HepG2 (cell line): Measurements from ENCODE around the gene CYB5D1. TPM values are rescaled to one million over a fixed set of nuclear protein-coding genes. Genes with fewer than 3 reads are reported as not detected.

ENCODE experiments used
- ATAC-seq: fragments of 200-7000 bp; cut with Tn5 transposase; 3 replicates; pipeline ENCODE4 v1.9.1; 2020; ENCODE audit warnings: mild to moderate bottlenecking, moderate library complexity
- BruUV-seq: library from RNA; stranded (reverse); fragments of 400-500 nt; replicated peaks from 2 replicates; lab custom pipeline; 2021; lab: Mats Ljungman, UMichigan
- CTCF ChIA-PET: fragments of 300-600 bp; formaldehyde crosslinking; extraction: SDS; loops from one replicate; lab custom pipeline; 2021; ENCODE audit warnings: low total read pairs, inconsistent platforms, low intra/inter-chr PET ratio; lab: Yijun Ruan, JAX
- POLR2A ChIA-PET: fragments of 350-600 bp; sonication (Branson Sonifier 250); formaldehyde crosslinking; loops from one replicate; lab custom pipeline; 2020; ENCODE audit warnings: antibody characterized with exemption, inconsistent platforms; lab: Yijun Ruan, JAX
- DNase-seq: peaks from one replicate; pipeline ENCODE4 v3.0.0-alpha.2; 2015; ENCODE audit warnings: low spot score
- FAIRE-seq: peaks from 3 replicates; lab custom pipeline; 2011; peaks lifted over from hg19 to GRCh38; lab: Jason Lieb, UNC
- H2AFZ ChIP-seq: one replicate; pipeline ENCODE4 v1.6.1; 2011; ENCODE audit warnings: low read length, inconsistent platforms
- H3K27ac ChIP-seq: fragments of 300-600 bp; 3 replicates; pipeline ENCODE4 v1.8.0; 2011; ENCODE audit warnings: mixed run types, mild to moderate bottlenecking, mixed read lengths, low read length, inconsistent platforms; ENCODE audit not compliant: insufficient read depth; ENCODE audit errors: extremely low read length
- H3K27me3 ChIP-seq, 2 experiments: fragments of 200-600 bp in 1 of 2; 2 replicates in 1 of 2; 3 replicates in 1 of 2; pipeline versions ENCODE4 v1.6.0 to v1.8.0; 2011; ENCODE audit warnings: low read length in 2 of 2, mild to moderate bottlenecking in 2 of 2, moderate library complexity in 2 of 2, inconsistent platforms in 1 of 2; ENCODE audit not compliant: insufficient read depth in 2 of 2, control insufficient read depth in 1 of 2
- H3K36me3 ChIP-seq, 2 experiments: fragments of 200-600 bp in 1 of 2; replicated peaks in 1 of 2; 2 replicates in 1 of 2; 3 replicates in 1 of 2; pipeline versions ENCODE4 v1.5.1 to v1.8.0; 2011; ENCODE audit warnings: low read length in 2 of 2, inconsistent platforms in 1 of 2; ENCODE audit not compliant: insufficient read depth in 2 of 2, control insufficient read depth in 1 of 2
- H3K4me1 ChIP-seq: 2 replicates; pipeline ENCODE4 v1.5.1; 2012; ENCODE audit warnings: low read length, inconsistent platforms; ENCODE audit not compliant: insufficient read depth
- H3K4me2 ChIP-seq: 2 replicates; pipeline ENCODE4 v1.6.0; 2011; ENCODE audit warnings: low read depth, low read length, inconsistent platforms
- H3K4me3 ChIP-seq, 3 experiments: fragments of 200-600 bp in 1 of 3; sonication (generic), shearing (Covaris generic) in 1 of 3; replicated peaks in 1 of 3; 2 replicates each; pipeline ENCODE4 v1.5.1; 2011 to 2016; ENCODE audit warnings: low read length in 3 of 3, inconsistent platforms in 2 of 3, low read depth in 2 of 3, mild to moderate bottlenecking in 2 of 3, control low read depth in 1 of 3, mixed read lengths in 1 of 3; ENCODE audit not compliant: insufficient read depth in 1 of 3
- H3K79me2 ChIP-seq: one replicate; pipeline ENCODE4 v1.6.1; 2011; ENCODE audit warnings: low read length, inconsistent platforms; ENCODE audit not compliant: insufficient read depth
- H3K9ac ChIP-seq: 2 replicates; pipeline ENCODE4 v1.6.0; 2011; ENCODE audit warnings: mild to moderate bottlenecking, low read depth, low read length, inconsistent platforms; ENCODE audit not compliant: insufficient read depth
- H3K9me3 ChIP-seq: 2 replicates; pipeline ENCODE4 v1.5.1; 2012; ENCODE audit warnings: mild to moderate bottlenecking, low read length
- H4K20me1 ChIP-seq: 2 replicates; pipeline ENCODE4 v1.6.0; 2011; ENCODE audit warnings: inconsistent platforms, mild to moderate bottlenecking, low read length, moderate library complexity; ENCODE audit not compliant: insufficient read depth
- BCL6 ChIP-seq: IDR thresholded peaks from 2 replicates; pipeline ENCODE4 v1.6.1; 2016; ENCODE audit warnings: missing genetic modification reagents, missing compliant biosample characterization
- NR2F6 ChIP-seq, 2 experiments: IDR thresholded peaks; 2 replicates each; pipeline ENCODE4 v1.6.1; 2016; ENCODE audit warnings: antibody characterized with exemption in 1 of 2, mild to moderate bottlenecking in 1 of 2
- RAD21 ChIP-seq: fragments of 450-650 bp; formaldehyde crosslinking; IDR thresholded peaks from 2 replicates; pipeline ENCODE4 v1.5.0; 2020; ENCODE audit warnings: mild to moderate bottlenecking
- SMAD9 ChIP-seq: sonication (generic); formaldehyde crosslinking; IDR thresholded peaks from 2 replicates; pipeline ENCODE4 v1.5.1; 2020; ENCODE audit warnings: mild to moderate bottlenecking, missing genetic modification reagents
- ZNF337 ChIP-seq: sonication (generic); formaldehyde crosslinking; IDR thresholded peaks from 2 replicates; pipeline ENCODE4 v1.5.1; 2020; ENCODE audit warnings: missing genetic modification reagents, low read depth, mild to moderate bottlenecking, borderline replicate concordance
- ZNF605 ChIP-seq: sonication (generic); formaldehyde crosslinking; IDR thresholded peaks from 2 replicates; pipeline ENCODE4 v1.8.0; 2022; ENCODE audit warnings: mild to moderate bottlenecking, missing genetic modification reagents
- WGBS: methylation state at CpG from one replicate; pipeline ENCODE4 v1.1.6; 2017; ENCODE audit warnings: low lambda C conversion rate; 5-methylcytosine and 5-hydroxymethylcytosine counted together
- in situ Hi-C: cut with HindIII; loops from 2 replicates; pipeline ENCODE4 v1.10.0; 2017; ENCODE audit warnings: low pct_unique_long_range_greater_than_20kb; ENCODE audit not compliant: extremely low pct_ligation_motif_present
- intact Hi-C: fragments of 100-400 bp; cut with micrococcal nuclease; formaldehyde crosslinking; loops from one replicate; pipeline ENCODE4 v1.10.0; 2022; ENCODE audit not compliant: unreplicated experiment
- polyA plus RNA-seq, 8 experiments: library from polyadenylated mRNA; depleted of rRNA in 3 of 8; stranded (reverse) in 7 of 8; unstranded in 1 of 8; fragments of >200 nt; fragmentation: Illumina TruSeq in 4 of 8; extraction: Trizol in 4 of 8; gene quantifications; 2 replicates each; pipeline versions ENCODE4 v1.2.1 to v1.2.3, GENCODE V29; 2011 to 2016; ENCODE audit warnings: low read depth in 4 of 8, missing spikeins in 1 of 8, mixed read lengths in 1 of 8; ENCODE audit not compliant: insufficient read depth in 1 of 8
- total RNA-seq, 5 experiments: library from RNA; depleted of rRNA; stranded (reverse); fragments of >200 nt; fragmentation: Illumina TruSeq; extraction: Trizol; gene quantifications; 2 replicates each; pipeline ENCODE4 v1.2.3, GENCODE V29; 2016; ENCODE audit warnings: low read depth in 1 of 5
- TF ChIP-seq, protein P1 (sequence below): sonication (generic); formaldehyde crosslinking; IDR thresholded peaks from 2 replicates; pipeline ENCODE4 v1.4.0; 2020; ENCODE audit warnings: missing genetic modification reagents, borderline replicate concordance
- TF ChIP-seq, protein P2 (sequence below): sonication (generic); formaldehyde crosslinking; IDR thresholded peaks from 2 replicates; pipeline ENCODE4 v1.5.0; 2020; ENCODE audit warnings: missing genetic modification reagents, mild to moderate bottlenecking, borderline replicate concordance
- TF ChIP-seq, protein P3 (sequence below): sonication (generic); formaldehyde crosslinking; IDR thresholded peaks from 2 replicates; pipeline ENCODE4 v1.4.0; 2020; ENCODE audit warnings: missing genetic modification reagents
- TF ChIP-seq, protein P4 (sequence below): sonication (generic); formaldehyde crosslinking; IDR thresholded peaks from 2 replicates; pipeline ENCODE4 v1.4.0; 2020; ENCODE audit warnings: missing genetic modification reagents, borderline replicate concordance
- TF ChIP-seq, protein P5 (sequence below): sonication (generic); formaldehyde crosslinking; IDR thresholded peaks from 2 replicates; pipeline ENCODE4 v1.5.1; 2020; ENCODE audit warnings: missing genetic modification reagents, mild to moderate bottlenecking, borderline replicate concordance

CYB5D1 gene
- total and polyA plus RNA-seq, 2 of the 13 experiments (the other 11 are each of a cell fraction or from before 2014, with no cell fraction given): 8.9 to 17.0 TPM

DNA sequence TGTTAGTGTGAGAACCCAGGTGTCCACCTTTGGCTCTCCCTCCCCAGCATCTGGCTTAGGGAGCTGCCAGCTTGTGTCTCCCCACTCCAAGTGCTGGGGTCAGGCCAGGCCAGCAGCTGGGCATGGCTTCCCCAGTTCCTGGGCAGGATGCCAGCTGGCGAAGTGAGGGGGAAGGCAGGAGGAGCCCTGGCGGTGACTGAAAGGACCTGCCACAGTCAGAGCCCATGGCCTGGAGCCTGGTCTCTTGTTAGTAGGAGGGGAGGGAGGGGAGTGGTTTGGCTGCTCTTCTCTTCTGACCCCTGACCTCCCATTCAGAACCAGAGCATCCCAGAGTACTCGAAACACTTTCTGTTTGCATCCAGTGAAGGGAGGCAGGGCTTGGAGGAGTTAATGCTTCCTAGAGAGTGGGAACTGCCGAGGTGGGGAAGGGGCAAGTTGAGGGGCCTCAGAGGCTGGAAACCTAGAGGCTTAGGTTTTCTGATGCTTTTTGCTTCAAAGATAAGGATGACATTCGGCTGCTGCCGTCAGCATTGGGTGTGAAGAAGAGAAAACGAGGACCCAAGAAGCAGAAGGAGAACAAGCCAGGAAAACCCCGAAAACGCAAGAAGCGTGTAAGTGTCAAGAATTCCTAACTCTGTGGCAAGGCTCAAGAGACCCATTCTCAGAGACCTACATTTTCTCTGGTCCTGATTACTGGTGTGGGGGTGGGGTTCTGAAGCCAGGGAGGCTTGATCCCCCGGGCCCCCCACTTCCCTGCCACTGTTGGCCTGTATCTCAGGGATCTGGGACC lies 31.6 kb downstream of the CYB5D1 start:
- Histone ChIP-seq H3K9me3 (no peaks in the 10 kb centered on the region), H3K4me2 (peak overlapping the region; percentile 92), H3K27ac (no peak overlapping the region), H3K36me3 (no peaks in the 10 kb centered on the region), H3K4me1 (peaks cover 38% of the 10 kb centered on the region), H3K79me2 (no peaks in the 10 kb centered on the region), H4K20me1 (no peaks in the 10 kb centered on the region), H3K4me3 (peak overlapping the region in 2 of 3 experiments; percentile 0 to 76; a peak in 2 of 6 replicates), H3K27me3 (peaks cover 0 to 17% of the 10 kb centered on the region in 2 experiments; a peak in 2 of 5 replicates), H2AFZ (no peak overlapping the region), H3K9ac (peak overlapping the region; percentile 63; the same call in 1 of the 2 replicates)
- BruUV-seq: no TSS peak
- intact Hi-C loops: no loop called here
- peak; percentile 85 for DNase-seq
- in situ Hi-C loops: no loop called here
- peak; percentile 74 for ATAC-seq
- ChIA-PET CTCF (interaction anchor here (0.8 to 1.9 kb wide), 2 partner anchors 26 to 27 kb away, joined by 3 to 5 read pairs; no protein-coding TSS in a partner anchor), POLR2A (interaction anchor here (1.3 to 1.5 kb wide), 3 partner anchors 27 to 53 kb away, joined by 3 to 4 read pairs (median 3); partner anchors contain the start of gene NAA38)
- peak; percentile 94 for FAIRE-seq
- WGBS: 44% methylated on average over 11 of the region's 11 CpGs
- peak; percentile 68 for TF ChIP-seq NR2F6 (IDR thresholded peaks at IDR 0.05)
- TF ChIP-seq NR2F6 (CRISPR knock-in tag; IDR thresholded peaks at IDR 0.05): peak; percentile 78
- no peak for TF ChIP-seq SMAD9 (CRISPR knock-in tag)
- TF ChIP-seq, protein P1, sequence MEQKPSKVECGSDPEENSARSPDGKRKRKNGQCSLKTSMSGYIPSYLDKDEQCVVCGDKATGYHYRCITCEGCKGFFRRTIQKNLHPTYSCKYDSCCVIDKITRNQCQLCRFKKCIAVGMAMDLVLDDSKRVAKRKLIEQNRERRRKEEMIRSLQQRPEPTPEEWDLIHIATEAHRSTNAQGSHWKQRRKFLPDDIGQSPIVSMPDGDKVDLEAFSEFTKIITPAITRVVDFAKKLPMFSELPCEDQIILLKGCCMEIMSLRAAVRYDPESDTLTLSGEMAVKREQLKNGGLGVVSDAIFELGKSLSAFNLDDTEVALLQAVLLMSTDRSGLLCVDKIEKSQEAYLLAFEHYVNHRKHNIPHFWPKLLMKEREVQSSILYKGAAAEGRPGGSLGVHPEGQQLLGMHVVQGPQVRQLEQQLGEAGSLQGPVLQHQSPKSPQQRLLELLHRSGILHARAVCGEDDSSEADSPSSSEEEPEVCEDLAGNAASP (CRISPR knock-in tag): peak; percentile 96; the same call in 1 of the 2 replicates
- no peak for TF ChIP-seq ZNF337
- 0 out of 2 replicates have a peak, but pooled peaks have one; percentile 17 for TF ChIP-seq ZNF605 (CRISPR knock-in tag)
- TF ChIP-seq BCL6 (CRISPR knock-in tag): peak; percentile 72
- TF ChIP-seq, protein P2, sequence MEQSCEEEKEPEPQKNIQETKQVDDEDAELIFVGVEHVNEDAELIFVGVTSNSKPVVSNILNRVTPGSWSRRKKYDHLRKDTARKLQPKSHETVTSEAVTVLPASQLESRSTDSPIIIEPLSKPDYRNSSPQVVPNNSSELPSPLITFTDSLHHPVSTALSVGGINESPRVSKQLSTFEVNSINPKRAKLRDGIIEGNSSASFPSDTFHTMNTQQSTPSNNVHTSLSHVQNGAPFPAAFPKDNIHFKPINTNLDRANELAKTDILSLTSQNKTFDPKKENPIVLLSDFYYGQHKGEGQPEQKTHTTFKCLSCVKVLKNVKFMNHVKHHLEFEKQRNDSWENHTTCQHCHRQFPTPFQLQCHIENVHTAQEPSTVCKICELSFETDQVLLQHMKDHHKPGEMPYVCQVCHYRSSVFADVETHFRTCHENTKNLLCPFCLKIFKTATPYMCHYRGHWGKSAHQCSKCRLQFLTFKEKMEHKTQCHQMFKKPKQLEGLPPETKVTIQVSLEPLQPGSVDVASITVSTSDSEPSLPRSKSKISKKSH (CRISPR knock-in tag): no peak
- TF ChIP-seq, protein P3, sequence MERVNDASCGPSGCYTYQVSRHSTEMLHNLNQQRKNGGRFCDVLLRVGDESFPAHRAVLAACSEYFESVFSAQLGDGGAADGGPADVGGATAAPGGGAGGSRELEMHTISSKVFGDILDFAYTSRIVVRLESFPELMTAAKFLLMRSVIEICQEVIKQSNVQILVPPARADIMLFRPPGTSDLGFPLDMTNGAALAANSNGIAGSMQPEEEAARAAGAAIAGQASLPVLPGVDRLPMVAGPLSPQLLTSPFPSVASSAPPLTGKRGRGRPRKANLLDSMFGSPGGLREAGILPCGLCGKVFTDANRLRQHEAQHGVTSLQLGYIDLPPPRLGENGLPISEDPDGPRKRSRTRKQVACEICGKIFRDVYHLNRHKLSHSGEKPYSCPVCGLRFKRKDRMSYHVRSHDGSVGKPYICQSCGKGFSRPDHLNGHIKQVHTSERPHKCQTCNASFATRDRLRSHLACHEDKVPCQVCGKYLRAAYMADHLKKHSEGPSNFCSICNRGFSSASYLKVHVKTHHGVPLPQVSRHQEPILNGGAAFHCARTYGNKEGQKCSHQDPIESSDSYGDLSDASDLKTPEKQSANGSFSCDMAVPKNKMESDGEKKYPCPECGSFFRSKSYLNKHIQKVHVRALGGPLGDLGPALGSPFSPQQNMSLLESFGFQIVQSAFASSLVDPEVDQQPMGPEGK: peak; percentile 40; the same call in 1 of the 2 replicates
- TF ChIP-seq RAD21 (CRISPR knock-in tag): peak; percentile 55; the same call in 1 of the 2 replicates
- TF ChIP-seq, protein P4, sequence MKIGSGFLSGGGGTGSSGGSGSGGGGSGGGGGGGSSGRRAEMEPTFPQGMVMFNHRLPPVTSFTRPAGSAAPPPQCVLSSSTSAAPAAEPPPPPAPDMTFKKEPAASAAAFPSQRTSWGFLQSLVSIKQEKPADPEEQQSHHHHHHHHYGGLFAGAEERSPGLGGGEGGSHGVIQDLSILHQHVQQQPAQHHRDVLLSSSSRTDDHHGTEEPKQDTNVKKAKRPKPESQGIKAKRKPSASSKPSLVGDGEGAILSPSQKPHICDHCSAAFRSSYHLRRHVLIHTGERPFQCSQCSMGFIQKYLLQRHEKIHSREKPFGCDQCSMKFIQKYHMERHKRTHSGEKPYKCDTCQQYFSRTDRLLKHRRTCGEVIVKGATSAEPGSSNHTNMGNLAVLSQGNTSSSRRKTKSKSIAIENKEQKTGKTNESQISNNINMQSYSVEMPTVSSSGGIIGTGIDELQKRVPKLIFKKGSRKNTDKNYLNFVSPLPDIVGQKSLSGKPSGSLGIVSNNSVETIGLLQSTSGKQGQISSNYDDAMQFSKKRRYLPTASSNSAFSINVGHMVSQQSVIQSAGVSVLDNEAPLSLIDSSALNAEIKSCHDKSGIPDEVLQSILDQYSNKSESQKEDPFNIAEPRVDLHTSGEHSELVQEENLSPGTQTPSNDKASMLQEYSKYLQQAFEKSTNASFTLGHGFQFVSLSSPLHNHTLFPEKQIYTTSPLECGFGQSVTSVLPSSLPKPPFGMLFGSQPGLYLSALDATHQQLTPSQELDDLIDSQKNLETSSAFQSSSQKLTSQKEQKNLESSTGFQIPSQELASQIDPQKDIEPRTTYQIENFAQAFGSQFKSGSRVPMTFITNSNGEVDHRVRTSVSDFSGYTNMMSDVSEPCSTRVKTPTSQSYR: peak; percentile 24; the same call in 1 of the 2 replicates
- TF ChIP-seq, protein P5, sequence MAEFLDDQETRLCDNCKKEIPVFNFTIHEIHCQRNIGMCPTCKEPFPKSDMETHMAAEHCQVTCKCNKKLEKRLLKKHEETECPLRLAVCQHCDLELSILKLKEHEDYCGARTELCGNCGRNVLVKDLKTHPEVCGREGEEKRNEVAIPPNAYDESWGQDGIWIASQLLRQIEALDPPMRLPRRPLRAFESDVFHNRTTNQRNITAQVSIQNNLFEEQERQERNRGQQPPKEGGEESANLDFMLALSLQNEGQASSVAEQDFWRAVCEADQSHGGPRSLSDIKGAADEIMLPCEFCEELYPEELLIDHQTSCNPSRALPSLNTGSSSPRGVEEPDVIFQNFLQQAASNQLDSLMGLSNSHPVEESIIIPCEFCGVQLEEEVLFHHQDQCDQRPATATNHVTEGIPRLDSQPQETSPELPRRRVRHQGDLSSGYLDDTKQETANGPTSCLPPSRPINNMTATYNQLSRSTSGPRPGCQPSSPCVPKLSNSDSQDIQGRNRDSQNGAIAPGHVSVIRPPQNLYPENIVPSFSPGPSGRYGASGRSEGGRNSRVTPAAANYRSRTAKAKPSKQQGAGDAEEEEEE (CRISPR knock-in tag): no peak
